ENCODE measurements around the gene OR4F15. TPM values are rescaled to one million over a fixed set of nuclear protein-coding genes. Genes with fewer than 3 reads are reported as not detected.
"Not testable (repeated sequence)": the region's sequence is repeated elsewhere in the genome, so short reads cannot be mapped to it uniquely, and the experiment has no call there.

OR4F15 gene
- total RNA-seq (2022) (not detected in 2 replicates), Bru-seq, nascent RNA (not detected), BruChase-seq, experiment 1, labeled RNA remaining after a 2-hour chase (not detected), BruChase-seq, experiment 2, labeled RNA remaining after a 6-hour chase (not detected)
- long read RNA-seq: 0 reads

- Mint-ChIP-seq H3K27me3 (ENCODE audit: insufficient read depth, unreplicated experiment) (peaks cover 21% of the 10 kb centered on the region), H3K36me3 (ENCODE audit: insufficient read depth, unreplicated experiment) (no peaks in the 10 kb centered on the region), H3K9me3 (ENCODE audit: unreplicated experiment) (no peaks in the 10 kb centered on the region), H3K4me1 (ENCODE audit: low read depth, unreplicated experiment) (no peaks in the 10 kb centered on the region), H3K4me3 (ENCODE audit: unreplicated experiment) (no peak within 1 kb of the TSS), H3K27ac (ENCODE audit: unreplicated experiment) (no peak within 1 kb of the TSS)
- intact Hi-C loops (cut with micrococcal nuclease; ENCODE audit: unreplicated experiment): no loop called here
- Histone ChIP-seq H3K27me3 (replicated peaks; ENCODE audit: control insufficient read depth, insufficient read depth, low read length) (no peaks in the 10 kb centered on the region), H3K9me3 (no peaks in the 10 kb centered on the region), H3K4me3 (ENCODE audit: low read depth, low read length) (no peak within 1 kb of the TSS), H3K36me3 (ENCODE audit: control insufficient read depth, insufficient read depth, low read length) (no peaks in the 10 kb centered on the region), H3K4me1 (no peaks in the 10 kb centered on the region)
- no peak for TF ChIP-seq CTCF (IDR thresholded peaks at IDR 0.05; ENCODE audit: insufficient read depth in 1 of 2, low read depth in 1 of 2, low read length in 1 of 2, severe bottlenecking in 1 of 2, unreplicated experiment in 1 of 2)
- CTCF ChIA-PET: no interaction called here
- POLR2A ChIA-PET: no interaction called here
- no TSS peak for BruUV-seq (replicated peaks)
- no peak for DNase-seq
These were observed at the start of gene OR4F15 for GRCh38 chr15:101811902-101812301. Gene OR4F15, plus strand, starts transcription at chr15:101812202. Its CDS starts 5,985 bp downstream, at chr15:101818187.

- POLR2A ChIA-PET; H3K9me3 ChIP-seq; H3K36me3 Mint-ChIP-seq (ENCODE audit: insufficient read depth, unreplicated experiment); H3K4me1 ChIP-seq; H3K9me3 Mint-ChIP-seq (ENCODE audit: unreplicated experiment); H3K36me3 ChIP-seq (ENCODE audit: control insufficient read depth, insufficient read depth, low read length); H3K27ac Mint-ChIP-seq (ENCODE audit: unreplicated experiment); CTCF ChIA-PET; DNase-seq; BruUV-seq (replicated peaks); H3K27me3 ChIP-seq (replicated peaks; ENCODE audit: control insufficient read depth, insufficient read depth, low read length); H3K4me3 Mint-ChIP-seq (ENCODE audit: unreplicated experiment); intact Hi-C loops (cut with micrococcal nuclease; ENCODE audit: unreplicated experiment); H3K4me3 ChIP-seq (ENCODE audit: low read depth, low read length); H3K27me3 Mint-ChIP-seq (ENCODE audit: insufficient read depth, unreplicated experiment); H3K4me1 Mint-ChIP-seq (ENCODE audit: low read depth, unreplicated experiment): not testable (repeated sequence)
These were observed 47.2 kb upstream of the OR4F15 start for GRCh38 chr15:101764669-101765339.

GRCh38 chr15:101765340-101765671 is 46.7 kb upstream of the OR4F15 start:
- POLR2A ChIA-PET: not testable (repeated sequence)

GRCh38 chr15:101765772-101766456 is 46.1 kb upstream of the OR4F15 start:
- ChIA-PET CTCF (no interaction called here), POLR2A (no interaction called here)
- intact Hi-C loops (cut with micrococcal nuclease; ENCODE audit: unreplicated experiment): no loop called here
- Mint-ChIP-seq H3K4me1 (ENCODE audit: low read depth, unreplicated experiment) (no peaks in the 10 kb centered on the region), H3K4me3 (ENCODE audit: unreplicated experiment) (no peak overlapping the region), H3K27me3 (ENCODE audit: insufficient read depth, unreplicated experiment) (no peaks in the 10 kb centered on the region), H3K36me3 (ENCODE audit: insufficient read depth, unreplicated experiment) (no peaks in the 10 kb centered on the region), H3K9me3 (ENCODE audit: unreplicated experiment) (no peaks in the 10 kb centered on the region), H3K27ac (ENCODE audit: unreplicated experiment) (no peak overlapping the region)
- H3K4me3 ChIP-seq (ENCODE audit: low read depth, low read length): no peak overlapping the region
- no peak for DNase-seq
- H3K36me3 ChIP-seq (ENCODE audit: control insufficient read depth, insufficient read depth, low read length): no peaks in the 10 kb centered on the region
- H3K4me1 ChIP-seq: no peaks in the 10 kb centered on the region
- BruUV-seq (replicated peaks): no TSS peak
- TF ChIP-seq CTCF (IDR thresholded peaks at IDR 0.05; ENCODE audit: insufficient read depth in 1 of 2, low read depth in 1 of 2, low read length in 1 of 2, severe bottlenecking in 1 of 2, unreplicated experiment in 1 of 2): no peak
- no peaks in the 10 kb centered on the region for H3K9me3 ChIP-seq
- H3K27me3 ChIP-seq (replicated peaks; ENCODE audit: control insufficient read depth, insufficient read depth, low read length): no peaks in the 10 kb centered on the region

More at GRCh38 chr15:101765340-101765671, 46.7 kb upstream of the OR4F15 start:
- H3K9me3 Mint-ChIP-seq (ENCODE audit: unreplicated experiment); H3K4me1 ChIP-seq; H3K36me3 Mint-ChIP-seq (ENCODE audit: insufficient read depth, unreplicated experiment); H3K9me3 ChIP-seq; DNase-seq; BruUV-seq (replicated peaks); H3K4me3 ChIP-seq (ENCODE audit: low read depth, low read length); CTCF ChIA-PET; H3K27ac Mint-ChIP-seq (ENCODE audit: unreplicated experiment); H3K4me3 Mint-ChIP-seq (ENCODE audit: unreplicated experiment); H3K27me3 ChIP-seq (replicated peaks; ENCODE audit: control insufficient read depth, insufficient read depth, low read length); H3K27me3 Mint-ChIP-seq (ENCODE audit: insufficient read depth, unreplicated experiment); intact Hi-C loops (cut with micrococcal nuclease; ENCODE audit: unreplicated experiment); H3K36me3 ChIP-seq (ENCODE audit: control insufficient read depth, insufficient read depth, low read length); H3K4me1 Mint-ChIP-seq (ENCODE audit: low read depth, unreplicated experiment): not testable (repeated sequence)

GRCh38 chr15:101767083-101767640 is 44.8 kb upstream of the OR4F15 start:
- H3K4me1 Mint-ChIP-seq (ENCODE audit: low read depth, unreplicated experiment); H3K4me3 Mint-ChIP-seq (ENCODE audit: unreplicated experiment); BruUV-seq (replicated peaks); H3K27ac Mint-ChIP-seq (ENCODE audit: unreplicated experiment); H3K36me3 ChIP-seq (ENCODE audit: control insufficient read depth, insufficient read depth, low read length); H3K27me3 ChIP-seq (replicated peaks; ENCODE audit: control insufficient read depth, insufficient read depth, low read length); intact Hi-C loops (cut with micrococcal nuclease; ENCODE audit: unreplicated experiment); H3K9me3 ChIP-seq; CTCF ChIA-PET; H3K36me3 Mint-ChIP-seq (ENCODE audit: insufficient read depth, unreplicated experiment); H3K27me3 Mint-ChIP-seq (ENCODE audit: insufficient read depth, unreplicated experiment); POLR2A ChIA-PET; H3K9me3 Mint-ChIP-seq (ENCODE audit: unreplicated experiment); H3K4me3 ChIP-seq (ENCODE audit: low read depth, low read length); H3K4me1 ChIP-seq; DNase-seq: not testable (repeated sequence)

All from Caco-2 (cell line).